GM21825 (cell line): ENCODE measurements around the gene HTR3A.

Experiments used
- ATAC-seq: cut with Tn5 transposase; IDR thresholded peaks from one replicate; pipeline ENCODE4 v1.9.1; 2021; ENCODE audit warnings: mild to moderate bottlenecking, moderate library complexity; ENCODE audit not compliant: unreplicated experiment

The HTR3A gene

DNA sequence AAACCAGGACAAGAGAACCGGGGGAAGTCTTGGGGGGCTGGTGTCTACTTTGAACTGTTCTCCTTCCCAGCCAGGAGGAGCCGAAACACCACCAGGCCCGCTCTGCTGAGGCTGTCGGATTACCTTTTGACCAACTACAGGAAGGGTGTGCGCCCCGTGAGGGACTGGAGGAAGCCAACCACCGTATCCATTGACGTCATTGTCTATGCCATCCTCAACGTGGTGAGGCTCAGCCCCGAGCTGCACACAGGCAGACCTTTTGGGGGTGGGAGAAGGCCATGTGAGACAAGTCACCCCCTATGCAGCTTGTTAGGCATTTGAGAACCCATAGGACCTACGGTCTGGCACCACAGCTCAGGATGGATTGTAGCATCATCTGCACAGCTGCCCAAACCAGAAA, 2.8 kb downstream of the HTR3A start:
- no peak for ATAC-seq

DNA sequence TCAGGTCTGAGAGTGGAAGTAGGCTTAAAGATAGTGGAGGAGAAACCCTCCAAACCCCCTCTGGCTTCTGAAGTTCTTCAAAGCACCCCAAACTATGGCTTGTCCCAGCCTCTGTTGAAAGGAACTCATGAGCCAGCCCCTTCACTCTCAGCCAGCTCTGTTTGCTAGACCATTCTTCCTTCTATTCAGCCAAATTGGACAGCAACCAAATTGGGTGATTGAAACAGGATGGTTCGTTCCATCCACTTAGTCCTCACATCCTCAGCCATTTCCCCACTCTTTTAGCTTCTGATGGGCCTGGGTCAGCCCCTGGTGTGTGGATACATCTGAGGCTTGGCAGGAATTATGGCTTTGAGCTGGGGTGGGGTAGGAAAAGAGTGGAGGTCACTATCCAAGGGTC, 4.5 kb downstream of the HTR3A start:
- no peak for ATAC-seq

DNA sequence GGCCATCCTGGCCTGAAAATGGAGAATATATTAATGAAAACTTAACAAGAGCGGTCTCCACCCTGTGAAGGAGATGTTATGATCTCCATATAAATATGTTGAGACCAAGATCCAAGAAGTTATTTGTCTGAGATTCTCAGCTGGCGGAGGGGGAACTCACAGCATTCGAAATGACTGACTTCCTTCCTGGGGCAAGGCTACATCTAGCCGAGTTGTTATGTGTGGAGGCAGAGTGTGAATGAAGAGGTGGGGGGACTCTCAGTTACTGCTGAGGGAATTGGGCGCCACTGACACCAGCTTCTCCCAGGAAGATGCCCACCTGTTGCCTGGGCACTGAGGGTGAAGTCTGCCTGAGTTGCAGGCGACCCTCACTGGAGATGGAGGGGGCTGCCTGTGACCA, 5.9 kb downstream of the HTR3A start:
- ATAC-seq, result no peak

DNA sequence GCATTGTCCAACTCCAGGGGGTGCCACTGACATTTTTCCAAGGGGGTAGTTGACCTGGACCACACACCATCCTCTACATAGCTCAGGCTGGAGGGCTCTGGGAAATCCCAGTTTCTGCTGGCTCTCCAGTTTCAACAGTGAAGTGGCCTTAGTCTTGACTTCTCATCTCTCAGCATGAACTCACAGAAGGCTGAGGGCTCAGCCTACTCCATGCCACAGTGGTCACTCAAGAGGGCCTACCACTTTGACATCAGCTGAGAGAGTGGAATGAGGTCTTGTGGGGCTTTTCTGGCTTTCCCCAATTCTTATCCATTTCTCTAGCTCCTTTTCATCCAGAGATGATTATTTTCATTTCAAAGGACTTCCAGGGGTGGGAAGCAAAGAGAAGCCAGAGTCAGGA, 7.4 kb downstream of the HTR3A start:
- ATAC-seq, result no peak

DNA sequence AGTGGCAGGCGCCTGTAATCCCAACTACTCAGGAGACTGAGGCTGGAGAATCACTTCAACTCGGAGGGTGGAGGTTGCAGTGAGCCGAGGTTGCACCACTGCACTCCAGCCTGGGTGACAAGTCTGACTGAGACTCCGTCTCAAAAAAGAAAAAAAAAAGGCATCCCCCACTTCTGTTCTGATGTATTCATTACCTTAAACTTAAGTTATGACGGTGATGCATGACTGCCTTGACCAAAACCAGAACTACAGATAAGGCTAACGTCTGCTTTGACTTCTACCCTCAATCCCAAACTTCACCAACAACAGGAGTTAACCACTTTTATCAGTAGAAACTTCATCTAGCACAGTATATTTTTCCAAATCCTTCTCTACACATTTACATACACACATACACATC, 9.9 kb downstream of the HTR3A start:
- no peak for ATAC-seq

DNA sequence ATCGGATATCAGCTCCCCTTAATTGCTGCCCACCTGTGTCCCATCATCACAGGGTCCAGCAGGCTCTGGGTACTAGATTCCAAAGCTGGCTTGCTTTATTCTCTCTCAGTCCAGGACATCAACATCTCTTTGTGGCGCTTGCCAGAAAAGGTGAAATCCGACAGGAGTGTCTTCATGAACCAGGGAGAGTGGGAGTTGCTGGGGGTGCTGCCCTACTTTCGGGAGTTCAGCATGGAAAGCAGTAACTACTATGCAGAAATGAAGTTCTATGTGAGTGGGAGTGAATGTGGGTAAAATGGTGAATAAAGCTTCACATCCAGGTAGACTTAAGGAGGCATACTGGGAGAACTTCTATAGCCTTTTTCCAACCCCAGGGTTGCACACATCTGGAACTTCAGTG, 11.0 kb downstream of the HTR3A start:
- ATAC-seq, result no peak

DNA sequence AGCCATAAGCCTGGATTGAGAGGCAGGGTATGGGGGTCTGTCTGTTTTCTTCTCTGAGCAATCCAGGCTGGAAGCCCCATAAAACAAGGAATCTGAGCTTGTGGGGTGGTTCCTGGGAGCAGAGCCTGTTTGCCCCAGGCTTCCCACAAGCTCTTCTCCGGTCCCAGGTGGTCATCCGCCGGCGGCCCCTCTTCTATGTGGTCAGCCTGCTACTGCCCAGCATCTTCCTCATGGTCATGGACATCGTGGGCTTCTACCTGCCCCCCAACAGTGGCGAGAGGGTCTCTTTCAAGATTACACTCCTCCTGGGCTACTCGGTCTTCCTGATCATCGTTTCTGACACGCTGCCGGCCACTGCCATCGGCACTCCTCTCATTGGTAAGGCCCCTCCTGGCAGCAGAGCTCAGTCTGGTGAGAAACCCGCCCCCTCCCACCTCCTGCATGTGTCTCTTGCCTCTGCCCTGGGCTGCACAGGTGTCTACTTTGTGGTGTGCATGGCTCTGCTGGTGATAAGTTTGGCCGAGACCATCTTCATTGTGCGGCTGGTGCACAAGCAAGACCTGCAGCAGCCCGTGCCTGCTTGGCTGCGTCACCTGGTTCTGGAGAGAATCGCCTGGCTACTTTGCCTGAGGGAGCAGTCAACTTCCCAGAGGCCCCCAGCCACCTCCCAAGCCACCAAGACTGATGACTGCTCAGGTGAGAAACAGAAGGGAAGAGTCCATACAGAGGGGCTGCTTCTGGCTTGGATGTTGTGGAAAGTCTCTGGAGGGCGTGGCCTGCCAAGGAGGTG, 11.6 kb downstream of the HTR3A start:
- ATAC-seq, result no peak

DNA sequence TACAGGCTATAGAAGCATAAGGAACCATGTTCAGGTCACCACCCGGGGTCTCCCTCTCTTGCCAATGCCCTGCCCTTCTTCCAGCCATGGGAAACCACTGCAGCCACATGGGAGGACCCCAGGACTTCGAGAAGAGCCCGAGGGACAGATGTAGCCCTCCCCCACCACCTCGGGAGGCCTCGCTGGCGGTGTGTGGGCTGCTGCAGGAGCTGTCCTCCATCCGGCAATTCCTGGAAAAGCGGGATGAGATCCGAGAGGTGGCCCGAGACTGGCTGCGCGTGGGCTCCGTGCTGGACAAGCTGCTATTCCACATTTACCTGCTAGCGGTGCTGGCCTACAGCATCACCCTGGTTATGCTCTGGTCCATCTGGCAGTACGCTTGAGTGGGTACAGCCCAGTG, 14.5 kb downstream of the HTR3A start:
- no peak for ATAC-seq

DNA sequence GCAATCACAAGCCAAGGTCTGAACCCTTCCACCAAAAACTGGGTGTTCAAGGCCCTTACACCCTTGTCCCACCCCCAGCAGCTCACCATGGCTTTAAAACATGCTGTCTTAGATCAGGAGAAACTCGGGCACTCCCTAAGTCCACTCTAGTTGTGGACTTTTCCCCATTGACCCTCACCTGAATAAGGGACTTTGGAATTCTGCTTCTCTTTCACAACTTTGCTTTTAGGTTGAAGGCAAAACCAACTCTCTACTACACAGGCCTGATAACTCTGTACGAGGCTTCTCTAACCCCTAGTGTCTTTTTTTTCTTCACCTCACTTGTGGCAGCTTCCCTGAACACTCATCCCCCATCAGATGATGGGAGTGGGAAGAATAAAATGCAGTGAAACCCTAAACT, 15.0 kb downstream of the HTR3A start:
- no peak for ATAC-seq

DNA sequence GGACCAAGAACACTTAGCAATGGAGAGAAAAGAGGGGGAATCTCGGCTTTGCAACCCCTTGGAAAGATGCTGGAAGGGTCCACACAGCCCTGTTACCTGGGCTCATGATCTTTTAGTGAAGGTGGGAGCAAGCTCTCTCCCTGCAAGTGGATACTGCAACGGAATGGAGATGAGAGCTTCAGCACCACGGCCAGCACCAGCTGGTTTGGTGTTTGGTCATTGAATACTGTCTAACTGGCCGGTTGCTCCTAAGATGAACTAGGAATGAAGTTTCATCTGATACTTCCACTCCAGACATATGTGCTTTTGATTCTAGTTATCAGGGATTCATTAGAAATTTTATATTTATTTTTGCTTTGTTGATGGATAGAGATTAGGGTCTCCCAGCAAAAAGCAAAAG, 16.3 kb downstream of the HTR3A start:
- no peak for ATAC-seq

DNA sequence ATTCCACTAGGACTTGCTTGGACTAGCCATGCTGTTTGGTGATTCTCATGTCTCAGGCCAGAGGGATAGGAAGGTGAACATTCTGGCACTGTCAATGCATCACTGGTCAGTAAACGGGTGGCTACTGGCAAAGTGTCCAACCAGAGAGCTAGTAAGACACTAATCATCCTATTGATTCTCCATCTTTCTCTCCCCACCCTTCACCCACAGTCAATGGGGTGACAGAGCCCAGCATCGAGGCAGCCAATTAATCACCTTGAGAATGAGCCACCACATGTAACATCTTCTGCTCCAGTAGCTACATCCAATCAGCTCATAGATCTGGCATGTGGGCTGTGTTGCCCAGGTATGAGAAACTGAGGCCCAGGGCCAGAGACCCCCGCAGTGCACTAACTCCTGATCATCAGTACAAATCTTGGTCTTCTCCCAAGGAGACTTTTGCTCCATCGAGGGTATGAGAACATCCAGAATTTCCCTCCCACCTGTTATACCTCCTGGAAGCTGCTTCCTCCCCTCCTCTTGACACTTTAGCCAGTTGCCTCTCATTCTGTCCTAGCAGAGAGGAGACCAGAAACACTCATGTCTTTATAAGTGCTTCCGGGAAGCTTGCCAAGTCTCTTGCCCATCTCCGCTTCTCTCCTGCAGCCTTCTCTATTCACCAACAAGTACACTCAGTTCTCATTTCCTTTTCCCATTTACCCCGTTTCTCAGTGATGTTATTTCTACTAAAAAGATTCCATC, 17.0 kb downstream of the HTR3A start:
- no peak for ATAC-seq

DNA sequence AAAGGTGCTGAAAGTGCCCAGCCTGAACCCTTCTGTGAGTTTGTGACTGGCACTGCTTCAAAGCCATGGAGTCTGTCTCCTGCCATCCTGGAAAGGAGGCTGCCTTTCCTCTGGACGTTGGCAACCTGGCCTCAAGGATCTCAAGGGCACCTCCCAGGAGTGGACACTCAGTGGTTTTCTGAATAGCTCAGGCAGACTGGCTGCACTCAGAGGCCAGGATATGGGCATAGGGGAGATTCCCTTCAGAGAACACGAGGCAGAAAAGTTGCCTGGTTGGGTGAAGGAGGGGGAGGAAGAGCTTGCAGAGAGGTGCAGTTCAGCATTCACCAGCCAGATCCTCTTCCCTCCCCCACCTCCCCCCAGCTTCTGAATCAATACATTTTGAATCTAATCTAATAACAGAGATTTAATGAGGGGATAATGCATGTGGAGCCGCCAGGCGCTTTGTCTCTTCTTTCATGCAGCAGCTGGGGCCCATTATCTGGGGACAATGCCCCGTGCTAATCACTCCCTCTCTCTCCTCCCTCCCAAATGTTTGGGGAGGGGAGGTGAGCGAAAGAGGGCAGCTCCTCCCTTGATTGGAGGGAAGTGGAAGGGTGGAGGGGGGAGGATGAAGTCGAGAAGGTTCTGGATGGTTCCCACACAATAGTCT, 17.7 kb downstream of the HTR3A start:
- ATAC-seq, result no peak

DNA sequence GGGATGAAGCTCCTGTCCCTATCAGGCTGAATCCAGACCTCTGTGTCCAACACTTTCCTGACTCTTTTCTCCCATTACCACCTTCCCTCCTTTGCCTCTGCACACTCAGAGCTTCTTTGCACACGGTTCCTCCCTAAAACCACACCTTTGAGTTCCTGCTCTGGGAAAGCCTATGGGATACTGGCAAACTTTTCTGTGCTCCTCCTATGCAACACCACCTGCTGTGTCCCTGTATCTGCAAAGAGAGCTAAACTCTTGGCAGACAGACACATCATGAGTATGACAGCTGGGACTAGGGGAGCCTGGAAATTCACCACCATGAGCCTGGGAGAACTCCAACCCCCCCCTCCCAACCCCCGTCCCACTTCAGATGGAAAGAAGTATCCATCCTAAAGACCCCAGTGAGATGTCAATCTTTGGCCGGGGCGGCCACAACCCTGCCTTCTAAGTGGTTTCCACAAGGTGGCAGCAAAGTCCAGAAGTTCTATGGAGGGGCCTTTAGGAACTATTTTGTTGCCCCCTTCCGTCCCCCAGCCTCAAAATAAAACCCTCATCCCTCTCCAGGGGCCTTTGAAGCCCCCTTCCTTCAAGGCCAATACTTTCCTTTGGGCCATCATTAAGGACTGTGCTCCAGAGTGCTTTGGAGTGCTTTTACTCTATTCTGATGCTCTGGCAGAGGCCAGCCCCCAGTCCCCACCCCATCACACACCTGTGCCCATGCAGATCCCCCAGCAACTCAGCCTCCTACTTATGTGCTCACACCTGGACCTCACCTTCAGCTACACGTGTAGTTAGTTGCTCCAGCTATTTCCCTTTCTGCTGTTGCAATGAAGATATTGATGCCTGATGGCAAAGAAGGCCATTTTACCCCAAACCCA, 19.4 kb downstream of the HTR3A start:
- no peak for ATAC-seq

DNA sequence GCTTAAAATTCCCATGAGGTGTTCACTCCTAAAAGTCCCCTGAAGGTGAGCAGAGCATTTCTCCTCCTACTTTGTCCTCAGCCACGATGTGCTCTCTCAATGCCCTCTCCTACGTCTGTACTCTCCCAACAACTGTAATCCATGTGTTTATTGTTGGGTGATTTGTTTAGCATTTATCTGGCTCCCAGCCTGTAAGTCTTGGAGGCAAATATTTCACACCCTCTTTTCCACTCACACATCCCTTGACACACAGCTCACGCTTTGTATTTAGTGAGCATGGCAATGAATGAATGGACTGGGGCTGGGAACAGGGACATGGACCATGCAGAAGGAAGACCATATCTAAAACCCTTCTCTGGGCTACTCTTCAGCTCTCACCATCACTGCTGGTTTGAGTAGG, 22.6 kb downstream of the HTR3A start:
- ATAC-seq, result no peak

DNA sequence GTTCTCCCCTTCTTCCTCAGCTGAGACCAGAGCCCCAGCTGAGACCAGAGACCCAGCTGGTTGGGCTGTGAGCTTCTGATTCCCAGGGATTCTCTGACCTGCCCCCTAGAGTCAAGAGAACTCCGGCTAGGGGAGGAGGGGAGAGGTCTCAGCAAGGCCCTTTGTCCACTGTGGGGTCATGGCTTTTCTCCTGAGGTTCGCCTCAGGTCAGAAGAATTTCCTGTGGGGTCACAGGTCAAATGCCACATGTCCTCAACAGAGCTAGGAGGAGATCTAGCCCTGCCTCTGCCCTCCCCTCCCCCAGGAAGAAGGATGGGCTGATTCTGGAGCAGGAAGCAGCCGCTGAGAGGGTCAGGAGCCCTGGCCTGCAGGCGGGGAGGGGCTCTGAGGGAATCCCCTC, 23.7 kb downstream of the HTR3A start:
- no peak for ATAC-seq

DNA sequence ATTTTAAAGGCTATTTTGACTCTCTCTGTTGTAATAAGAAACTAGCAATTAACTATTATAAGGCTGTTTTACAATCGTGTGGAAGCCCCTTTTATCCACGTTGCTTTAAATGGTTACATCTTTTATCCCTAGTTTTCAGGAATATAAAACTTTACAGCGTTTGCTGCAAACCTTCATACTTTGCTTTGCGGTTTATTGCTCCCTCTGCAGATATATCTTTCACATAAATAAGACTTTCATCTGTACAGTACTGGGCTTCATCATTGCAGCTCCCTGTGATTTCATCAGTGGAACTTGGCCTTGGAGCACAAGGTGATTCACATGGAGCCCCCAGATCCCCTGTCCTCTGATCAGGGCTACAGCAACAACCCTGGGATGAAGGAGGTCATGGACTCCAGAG, 25.6 kb downstream of the HTR3A start:
- ATAC-seq, result no peak

DNA sequence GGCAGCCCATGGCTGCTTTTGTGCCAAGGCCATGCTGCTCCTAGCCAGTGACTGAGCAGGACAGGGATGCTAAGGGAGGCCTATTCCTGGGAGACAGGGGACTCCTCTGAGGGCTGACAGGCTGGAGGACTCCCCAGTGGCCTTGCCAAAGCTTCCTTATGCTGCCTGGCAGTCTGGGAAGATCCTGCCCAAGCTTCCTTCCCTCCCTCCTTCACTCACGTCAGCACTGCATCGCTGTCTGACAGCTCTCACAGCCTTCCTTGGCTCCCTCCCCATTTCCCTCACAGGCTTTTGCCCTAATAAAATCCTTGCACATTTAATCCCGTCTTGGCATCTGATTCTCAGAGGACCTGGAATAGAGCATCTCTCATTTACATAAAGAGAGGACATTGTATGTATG, 26.5 kb downstream of the HTR3A start:
- no peak for ATAC-seq

DNA sequence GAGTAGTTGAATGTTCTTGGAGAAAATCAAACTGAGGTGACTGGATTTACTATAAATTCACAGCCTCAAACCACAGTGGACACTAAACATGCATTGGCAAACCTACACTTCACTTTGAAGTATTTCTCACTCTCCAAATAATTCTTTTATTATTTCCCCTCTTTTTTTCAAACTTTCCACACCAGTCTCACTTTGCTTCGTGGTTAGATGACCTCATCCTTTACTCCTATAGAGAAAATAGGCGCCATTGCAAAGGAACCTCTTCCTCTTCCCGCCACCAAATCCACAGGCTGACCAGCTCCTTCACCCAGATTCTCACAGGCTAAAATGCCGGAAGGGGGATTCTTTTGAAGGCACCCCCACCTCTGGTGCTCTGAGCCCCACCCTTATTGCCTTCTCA, 33.4 kb downstream of the HTR3A start:
- no peak for ATAC-seq

DNA sequence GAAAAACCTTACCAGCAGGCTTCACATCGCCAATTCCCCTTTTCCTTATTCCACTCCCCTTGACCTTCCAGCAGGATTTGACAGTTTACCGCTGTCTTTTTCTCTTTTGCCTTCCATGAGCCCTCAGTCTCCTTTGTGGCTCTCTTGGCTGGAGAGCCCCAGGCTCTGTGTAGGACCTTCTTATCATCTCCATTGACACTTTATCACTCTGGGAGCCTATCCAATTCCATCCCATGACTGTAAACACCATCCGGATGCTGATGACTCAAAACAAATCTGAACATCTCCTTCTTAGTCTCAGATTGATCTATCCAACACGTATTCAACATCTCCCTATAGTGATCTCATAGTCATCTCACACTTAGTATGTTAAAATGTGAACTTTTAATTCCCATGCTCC, 36.0 kb downstream of the HTR3A start:
- no peak for ATAC-seq

DNA sequence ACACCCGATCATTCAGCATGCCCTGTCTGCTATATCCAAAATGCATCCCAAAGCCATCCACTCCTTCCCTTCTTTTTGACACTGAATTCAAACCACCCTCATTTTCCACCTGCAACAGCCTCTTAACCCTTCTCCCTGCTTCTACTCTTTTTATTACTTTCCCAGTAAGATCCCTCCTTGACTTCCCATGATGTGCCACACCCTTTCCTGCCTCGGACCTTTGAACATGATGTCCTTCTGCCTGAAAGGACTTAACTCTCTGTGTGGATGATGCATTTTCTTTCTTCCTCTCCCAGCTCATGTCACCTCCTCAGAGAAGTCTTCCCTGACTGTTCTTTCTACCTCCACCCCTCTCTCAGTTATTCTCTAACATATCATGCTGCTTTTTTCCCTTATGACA, 36.5 kb downstream of the HTR3A start:
- ATAC-seq, result no peak

DNA sequence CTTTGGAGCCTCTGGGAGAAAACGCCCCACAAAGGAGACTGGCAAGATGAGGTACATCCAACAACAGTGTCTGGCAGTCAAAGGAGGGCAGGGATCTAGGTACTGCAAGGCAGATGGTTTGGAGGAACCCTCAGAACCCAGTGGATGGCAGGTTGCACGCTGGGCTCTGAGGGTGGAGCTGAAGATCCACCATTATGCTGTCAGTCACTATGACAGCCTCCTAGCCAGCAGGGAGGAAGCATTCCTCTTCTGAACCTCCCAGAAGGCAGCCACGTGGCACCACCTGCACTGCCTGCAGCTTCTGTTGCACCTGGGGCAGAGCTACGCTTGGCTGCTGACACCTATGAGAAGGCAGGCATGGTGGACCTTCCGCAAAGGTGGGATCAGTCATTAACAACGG, 40.2 kb downstream of the HTR3A start:
- ATAC-seq, result no peak
